HCT116 (cell line): Measurements from ENCODE around the gene SUGT1. TPM values are rescaled to one million over a fixed set of nuclear protein-coding genes. Genes with fewer than 3 reads are reported as not detected.

Experiments used
- ATAC-seq: fragments of 200-7000 bp; cut with Tn5 transposase; 2 replicates; pipeline ENCODE4 v1.9.1; 2020; ENCODE audit warnings: mild to moderate bottlenecking, moderate library complexity
- BruUV-seq: library from RNA; stranded (reverse); fragments of 400-500 nt; replicated peaks from 2 replicates; lab custom pipeline; 2021; lab: Mats Ljungman, UMichigan
- CTCF ChIA-PET: fragments of 300-600 bp; sonication (Branson Sonifier 250); formaldehyde crosslinking; loops from one replicate; lab custom pipeline; 2021; ENCODE audit warnings: antibody characterized with exemption; lab: Charles Lee
- POLR2A ChIA-PET: fragments of 300-600, 350-600 bp; sonication (Branson Sonifier 250); formaldehyde crosslinking; loops from one replicate; lab custom pipeline; 2021; ENCODE audit warnings: antibody characterized with exemption; lab: Charles Lee
- RAD21 ChIA-PET, 2 experiments: fragments of 300-600 bp; sonication (Branson Sonifier 250); formaldehyde crosslinking; loops; one replicate each; lab custom pipeline; 2023; ENCODE audit warnings: low total read pairs in 2 of 2; ENCODE audit not compliant: uncharacterized antibody in 2 of 2, unreplicated experiment in 2 of 2, low non-redundant PET in 1 of 2; lab: Charles Lee
- DNase-seq: peaks from one replicate; pipeline ENCODE4 v3.0.0-alpha.2; 2010; ENCODE audit warnings: low read depth, low spot score
- H2AFZ ChIP-seq: fragments of 200-600 bp; shearing (Covaris generic), sonication (generic); 2 replicates; pipeline ENCODE4 v1.6.1; 2017; ENCODE audit warnings: low read depth, mixed run types, mixed read lengths, antibody characterized with exemption, low read length; ENCODE audit not compliant: poor library complexity, severe bottlenecking
- H3K27ac ChIP-seq: 2 replicates; pipeline ENCODE4 v1.5.1; 2012; ENCODE audit warnings: low read depth, low read length
- H3K27me3 ChIP-seq: fragments of 200-600 bp; sonication (generic); 2 replicates; pipeline ENCODE4 v1.6.1; 2016; ENCODE audit warnings: mixed run types, low read length, mixed read lengths; ENCODE audit not compliant: insufficient read depth
- H3K36me3 ChIP-seq, 2 experiments: fragments of 200-500 bp in 1 of 2; fragments of 200-600 bp in 1 of 2; sonication (Bioruptor generic) in 1 of 2; sonication (generic) in 1 of 2; 2 replicates each; pipeline versions ENCODE4 v1.5.1 to v1.6.1; 2014 to 2016; ENCODE audit warnings: low read length in 2 of 2, inconsistent platforms in 1 of 2, mixed read lengths in 1 of 2, mixed run types in 1 of 2; ENCODE audit not compliant: insufficient read depth in 2 of 2, control insufficient read depth in 1 of 2
- H3K4me1 ChIP-seq, 2 experiments: fragments of 200-600 bp in 1 of 2; sonication (generic) in 1 of 2; 2 replicates each; pipeline versions ENCODE4 v1.5.1 to v1.6.1; 2012 to 2017; ENCODE audit warnings: low read length in 2 of 2, inconsistent platforms in 1 of 2, mild to moderate bottlenecking in 1 of 2, mixed read lengths in 1 of 2, mixed run types in 1 of 2, moderate library complexity in 1 of 2; ENCODE audit not compliant: insufficient read depth in 2 of 2, control insufficient read depth in 1 of 2
- H3K4me2 ChIP-seq: fragments of 200-600 bp; sonication (generic); 2 replicates; pipeline ENCODE4 v1.6.1; 2017; ENCODE audit warnings: mixed run types, low read length, mixed read lengths
- H3K4me3 ChIP-seq, 2 experiments: fragments of 200-600 bp in 1 of 2; sonication (generic) in 1 of 2; replicated peaks in 1 of 2; 2 replicates each; pipeline ENCODE4 v1.5.1; 2011 to 2016; ENCODE audit warnings: low read length in 2 of 2, control low read depth in 1 of 2, low read depth in 1 of 2, mild to moderate bottlenecking in 1 of 2, mixed read lengths in 1 of 2, mixed run types in 1 of 2
- H3K79me2 ChIP-seq: fragments of 200-600 bp; sonication (generic); 2 replicates; pipeline ENCODE4 v1.6.1; 2017; ENCODE audit warnings: mild to moderate bottlenecking, mixed run types, low read length, moderate library complexity, mixed read lengths; ENCODE audit not compliant: insufficient read depth
- H3K9ac ChIP-seq: fragments of 200-600 bp; sonication (generic); 2 replicates; pipeline ENCODE4 v1.6.1; 2016; ENCODE audit warnings: low read length, mixed read lengths
- H3K9me2 ChIP-seq: fragments of 200-600 bp; sonication (generic), shearing (Covaris generic); 2 replicates; pipeline ENCODE4 v1.6.1; 2017; ENCODE audit warnings: mixed run types, mild to moderate bottlenecking, moderate library complexity; ENCODE audit not compliant: insufficient read depth
- H3K9me3 ChIP-seq, 2 experiments: fragments of 200-500 bp in 1 of 2; fragments of 200-600 bp in 1 of 2; sonication (Bioruptor generic) in 1 of 2; sonication (generic) in 1 of 2; 2 replicates each; pipeline ENCODE4 v1.6.1; 2014 to 2017; ENCODE audit warnings: low read length in 2 of 2, mixed read lengths in 2 of 2, inconsistent platforms in 1 of 2, low read depth in 1 of 2, mild to moderate bottlenecking in 1 of 2, mixed run types in 1 of 2, moderate library complexity in 1 of 2; ENCODE audit not compliant: control insufficient read depth in 1 of 2, insufficient read depth in 1 of 2
- H4K20me1 ChIP-seq: fragments of 200-600 bp; sonication (generic), shearing (Covaris generic); 2 replicates; pipeline ENCODE4 v1.6.1; 2017; ENCODE audit warnings: mixed run types, mild to moderate bottlenecking, moderate library complexity; ENCODE audit not compliant: insufficient read depth
- CBX3 ChIP-seq: IDR thresholded peaks from 2 replicates; pipeline ENCODE4 v1.6.1; 2012; ENCODE audit warnings: low read depth
- EGR1 ChIP-seq: IDR thresholded peaks from 2 replicates; pipeline ENCODE4 v1.6.1; 2012; ENCODE audit warnings: low read depth
- EZH2 ChIP-seq: fragments of 200-600 bp; sonication (generic); IDR thresholded peaks from 2 replicates; pipeline ENCODE4 v1.6.1; 2017; ENCODE audit warnings: antibody characterized with exemption, mixed run types
- EZH2phosphoT487 ChIP-seq: fragments of 200-600 bp; IDR thresholded peaks from 2 replicates; pipeline ENCODE4 v1.6.1; 2018; ENCODE audit warnings: antibody characterized with exemption, borderline replicate concordance
- FOSL1 ChIP-seq: IDR thresholded peaks from 2 replicates; pipeline ENCODE4 v1.6.1; 2012; ENCODE audit warnings: low read depth
- POLR2A ChIP-seq: IDR thresholded peaks from 2 replicates; pipeline ENCODE4 v1.7.0; 2011; ENCODE audit warnings: borderline replicate concordance; ENCODE audit not compliant: insufficient read depth, insufficient read length; ENCODE audit errors: extremely low read depth
- RAD21 ChIP-seq: IDR thresholded peaks from 2 replicates; pipeline ENCODE4 v1.6.1; 2012; ENCODE audit warnings: low read depth, mild to moderate bottlenecking
- SRF ChIP-seq: IDR thresholded peaks from 2 replicates; pipeline ENCODE4 v1.6.1; 2012; ENCODE audit warnings: low read depth
- TCF7L2 ChIP-seq: IDR thresholded peaks from 2 replicates; pipeline ENCODE4 v1.7.0; 2011; ENCODE audit warnings: borderline replicate concordance, inconsistent platforms; ENCODE audit not compliant: insufficient read depth, insufficient read length; ENCODE audit errors: extremely low read depth
- YY1 ChIP-seq: IDR thresholded peaks from 2 replicates; pipeline ENCODE4 v1.6.1; 2011; ENCODE audit warnings: low read length, low read depth, moderate library complexity, mild to moderate bottlenecking; ENCODE audit not compliant: insufficient replicate concordance; ENCODE audit errors: extremely low read depth
- ZNF274 ChIP-seq: fragments of 200-500 bp; sonication (Bioruptor generic); IDR thresholded peaks from 2 replicates; pipeline ENCODE4 v1.6.1; 2014; ENCODE audit warnings: mild to moderate bottlenecking, low read depth, low read length, inconsistent platforms
- intact Hi-C: fragments of 100-400 bp; cut with micrococcal nuclease; formaldehyde crosslinking; loops from 2 replicates; pipeline ENCODE4 v1.10.0; 2022
- total RNA-seq: library from RNA; stranded (reverse); gene quantifications from one replicate; pipeline ENCODE4 v1.2.1, GENCODE V29; 2021; ENCODE audit not compliant: unreplicated experiment
- TF ChIP-seq, protein P1 (sequence below): IDR thresholded peaks from 2 replicates; pipeline ENCODE4 v1.6.1; 2011; ENCODE audit warnings: mild to moderate bottlenecking, low read length, moderate library complexity; ENCODE audit not compliant: insufficient replicate concordance; ENCODE audit errors: extremely low read depth
- TF ChIP-seq, protein P2 (sequence below), 3 experiments: fragments of 200-600 bp in 1 of 3; sonication (generic) in 1 of 3; IDR thresholded peaks in 2 of 3; conservative IDR thresholded peaks in 1 of 3; 2 replicates each; pipeline ENCODE4 v1.5.1; 2012 to 2017; ENCODE audit warnings: low read depth in 2 of 3, low read length in 2 of 3, antibody characterized with exemption in 1 of 3, borderline replicate concordance in 1 of 3, control low read depth in 1 of 3, mild to moderate bottlenecking in 1 of 3, mixed read lengths in 1 of 3, mixed run types in 1 of 3, moderate library complexity in 1 of 3; ENCODE audit not compliant: insufficient read depth in 1 of 3
- TF ChIP-seq, protein P3 (sequence below): IDR thresholded peaks from 2 replicates; pipeline ENCODE4 v1.6.1; 2012
- TF ChIP-seq, protein P4 (sequence below): IDR thresholded peaks from 2 replicates; pipeline ENCODE4 v1.6.1; 2012
- TF ChIP-seq, protein P5 (sequence below): IDR thresholded peaks from 2 replicates; pipeline ENCODE4 v1.6.1; 2012; ENCODE audit warnings: low read depth

SUGT1 gene
- total RNA-seq, 1 experiment from 2014 or later, result 75.6 TPM

DNA sequence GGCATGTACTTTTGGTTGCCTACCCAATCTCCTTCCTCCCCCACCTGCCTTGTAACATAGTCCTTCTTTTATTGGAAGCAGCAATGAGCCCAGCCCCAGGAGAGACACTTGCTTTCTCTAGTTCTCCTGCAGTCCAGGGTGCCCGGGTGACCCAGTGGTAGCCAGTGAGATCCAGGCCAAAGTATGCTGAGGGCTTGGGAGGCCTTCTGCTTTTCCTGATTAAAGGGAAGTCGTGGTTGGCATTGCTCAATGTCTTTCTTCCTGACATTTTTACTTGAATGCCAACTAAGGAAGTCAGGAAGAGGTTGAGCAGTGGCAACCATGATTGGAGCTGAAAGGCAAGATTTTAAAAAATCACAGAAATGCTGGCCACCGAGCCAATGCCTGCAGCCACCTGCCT lies 61.3 kb downstream of the SUGT1 start:
- no peaks in the 10 kb centered on the region for H3K27me3 ChIP-seq
- no peak overlapping the region for H3K9ac ChIP-seq
- DNase-seq, result no peak
- no peaks in the 10 kb centered on the region for H3K79me2 ChIP-seq
- ChIA-PET RAD21 (no interaction called here), POLR2A (no interaction called here), CTCF (no interaction called here)
- TF ChIP-seq EZH2phosphoT487 (no peak), POLR2A (no peak), RAD21 (no peak), SRF (no peak), YY1 (no peak), ZNF274 (no peak), TCF7L2 (no peak), FOSL1 (no peak), EGR1 (no peak), EZH2 (no peak), CBX3 (no peak)
- TF ChIP-seq, protein P1, sequence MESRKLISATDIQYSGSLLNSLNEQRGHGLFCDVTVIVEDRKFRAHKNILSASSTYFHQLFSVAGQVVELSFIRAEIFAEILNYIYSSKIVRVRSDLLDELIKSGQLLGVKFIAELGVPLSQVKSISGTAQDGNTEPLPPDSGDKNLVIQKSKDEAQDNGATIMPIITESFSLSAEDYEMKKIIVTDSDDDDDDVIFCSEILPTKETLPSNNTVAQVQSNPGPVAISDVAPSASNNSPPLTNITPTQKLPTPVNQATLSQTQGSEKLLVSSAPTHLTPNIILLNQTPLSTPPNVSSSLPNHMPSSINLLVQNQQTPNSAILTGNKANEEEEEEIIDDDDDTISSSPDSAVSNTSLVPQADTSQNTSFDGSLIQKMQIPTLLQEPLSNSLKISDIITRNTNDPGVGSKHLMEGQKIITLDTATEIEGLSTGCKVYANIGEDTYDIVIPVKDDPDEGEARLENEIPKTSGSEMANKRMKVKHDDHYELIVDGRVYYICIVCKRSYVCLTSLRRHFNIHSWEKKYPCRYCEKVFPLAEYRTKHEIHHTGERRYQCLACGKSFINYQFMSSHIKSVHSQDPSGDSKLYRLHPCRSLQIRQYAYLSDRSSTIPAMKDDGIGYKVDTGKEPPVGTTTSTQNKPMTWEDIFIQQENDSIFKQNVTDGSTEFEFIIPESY, result no peak
- TF ChIP-seq, protein P2, sequence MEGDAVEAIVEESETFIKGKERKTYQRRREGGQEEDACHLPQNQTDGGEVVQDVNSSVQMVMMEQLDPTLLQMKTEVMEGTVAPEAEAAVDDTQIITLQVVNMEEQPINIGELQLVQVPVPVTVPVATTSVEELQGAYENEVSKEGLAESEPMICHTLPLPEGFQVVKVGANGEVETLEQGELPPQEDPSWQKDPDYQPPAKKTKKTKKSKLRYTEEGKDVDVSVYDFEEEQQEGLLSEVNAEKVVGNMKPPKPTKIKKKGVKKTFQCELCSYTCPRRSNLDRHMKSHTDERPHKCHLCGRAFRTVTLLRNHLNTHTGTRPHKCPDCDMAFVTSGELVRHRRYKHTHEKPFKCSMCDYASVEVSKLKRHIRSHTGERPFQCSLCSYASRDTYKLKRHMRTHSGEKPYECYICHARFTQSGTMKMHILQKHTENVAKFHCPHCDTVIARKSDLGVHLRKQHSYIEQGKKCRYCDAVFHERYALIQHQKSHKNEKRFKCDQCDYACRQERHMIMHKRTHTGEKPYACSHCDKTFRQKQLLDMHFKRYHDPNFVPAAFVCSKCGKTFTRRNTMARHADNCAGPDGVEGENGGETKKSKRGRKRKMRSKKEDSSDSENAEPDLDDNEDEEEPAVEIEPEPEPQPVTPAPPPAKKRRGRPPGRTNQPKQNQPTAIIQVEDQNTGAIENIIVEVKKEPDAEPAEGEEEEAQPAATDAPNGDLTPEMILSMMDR (IDR thresholded peaks at IDR 0.05 in 2 of 3, conservative IDR thresholded peaks at IDR 0.05 in 1 of 3; ENCODE audit: borderline replicate concordance in 1 of 3, insufficient read depth in 1 of 3, low read depth in 2 of 3, low read length in 2 of 3), result no peak
- TF ChIP-seq, protein P3, sequence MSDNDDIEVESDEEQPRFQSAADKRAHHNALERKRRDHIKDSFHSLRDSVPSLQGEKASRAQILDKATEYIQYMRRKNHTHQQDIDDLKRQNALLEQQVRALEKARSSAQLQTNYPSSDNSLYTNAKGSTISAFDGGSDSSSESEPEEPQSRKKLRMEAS, result no peak
- TF ChIP-seq, protein P4, sequence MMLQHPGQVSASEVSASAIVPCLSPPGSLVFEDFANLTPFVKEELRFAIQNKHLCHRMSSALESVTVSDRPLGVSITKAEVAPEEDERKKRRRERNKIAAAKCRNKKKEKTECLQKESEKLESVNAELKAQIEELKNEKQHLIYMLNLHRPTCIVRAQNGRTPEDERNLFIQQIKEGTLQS, result no peak
- TF ChIP-seq, protein P5, sequence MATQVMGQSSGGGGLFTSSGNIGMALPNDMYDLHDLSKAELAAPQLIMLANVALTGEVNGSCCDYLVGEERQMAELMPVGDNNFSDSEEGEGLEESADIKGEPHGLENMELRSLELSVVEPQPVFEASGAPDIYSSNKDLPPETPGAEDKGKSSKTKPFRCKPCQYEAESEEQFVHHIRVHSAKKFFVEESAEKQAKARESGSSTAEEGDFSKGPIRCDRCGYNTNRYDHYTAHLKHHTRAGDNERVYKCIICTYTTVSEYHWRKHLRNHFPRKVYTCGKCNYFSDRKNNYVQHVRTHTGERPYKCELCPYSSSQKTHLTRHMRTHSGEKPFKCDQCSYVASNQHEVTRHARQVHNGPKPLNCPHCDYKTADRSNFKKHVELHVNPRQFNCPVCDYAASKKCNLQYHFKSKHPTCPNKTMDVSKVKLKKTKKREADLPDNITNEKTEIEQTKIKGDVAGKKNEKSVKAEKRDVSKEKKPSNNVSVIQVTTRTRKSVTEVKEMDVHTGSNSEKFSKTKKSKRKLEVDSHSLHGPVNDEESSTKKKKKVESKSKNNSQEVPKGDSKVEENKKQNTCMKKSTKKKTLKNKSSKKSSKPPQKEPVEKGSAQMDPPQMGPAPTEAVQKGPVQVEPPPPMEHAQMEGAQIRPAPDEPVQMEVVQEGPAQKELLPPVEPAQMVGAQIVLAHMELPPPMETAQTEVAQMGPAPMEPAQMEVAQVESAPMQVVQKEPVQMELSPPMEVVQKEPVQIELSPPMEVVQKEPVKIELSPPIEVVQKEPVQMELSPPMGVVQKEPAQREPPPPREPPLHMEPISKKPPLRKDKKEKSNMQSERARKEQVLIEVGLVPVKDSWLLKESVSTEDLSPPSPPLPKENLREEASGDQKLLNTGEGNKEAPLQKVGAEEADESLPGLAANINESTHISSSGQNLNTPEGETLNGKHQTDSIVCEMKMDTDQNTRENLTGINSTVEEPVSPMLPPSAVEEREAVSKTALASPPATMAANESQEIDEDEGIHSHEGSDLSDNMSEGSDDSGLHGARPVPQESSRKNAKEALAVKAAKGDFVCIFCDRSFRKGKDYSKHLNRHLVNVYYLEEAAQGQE, result no peak
- no peak overlapping the region for H3K27ac ChIP-seq
- intact Hi-C loops, result no loop called here
- H3K4me2 ChIP-seq, result no peak overlapping the region
- no peaks in the 10 kb centered on the region for H3K9me2 ChIP-seq
- H3K9me3 ChIP-seq, result no peaks in the 10 kb centered on the region
- H4K20me1 ChIP-seq, result no peaks in the 10 kb centered on the region
- no peak overlapping the region for H2AFZ ChIP-seq
- no peak for ATAC-seq
- H3K4me3 ChIP-seq, result no peak overlapping the region
- no TSS peak for BruUV-seq
- H3K4me1 ChIP-seq, result no peaks in the 10 kb centered on the region
- H3K36me3 ChIP-seq, result no peaks in the 10 kb centered on the region
